ENCODE data around the gene DGKG. TPM values are rescaled to one million over a fixed set of nuclear protein-coding genes. Genes with fewer than 3 reads are reported as not detected.

Gene DGKG
- polyA plus RNA-seq, 1 of the 3 experiments (the other 2 are of a cell fraction), result 0.12 TPM

DNA sequence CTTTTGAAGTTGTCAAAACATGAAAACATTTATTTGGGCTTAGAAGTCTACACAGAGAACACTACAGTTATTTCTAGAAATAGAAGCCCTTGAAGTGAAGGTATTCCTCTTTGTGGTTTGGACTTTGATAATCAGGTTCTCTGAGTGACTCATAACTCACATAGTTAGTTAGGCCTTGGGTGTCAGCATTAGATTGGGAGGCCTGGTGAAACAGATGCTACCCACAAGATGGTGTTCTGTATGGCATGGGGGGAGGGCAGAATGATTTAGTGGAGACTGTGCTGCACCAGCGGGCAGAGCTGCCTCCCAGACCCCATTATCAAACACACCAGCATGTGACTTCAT, 144.2 kb downstream of the DGKG start:
- Histone ChIP-seq H3F3A (replicated peaks; ENCODE audit: insufficient read depth) (no peaks in the 10 kb centered on the region), H3K4me3 (ENCODE audit: low read depth in 2 of 2, low read length in 1 of 2) (no peak overlapping the region), H3K4me2 (no peak overlapping the region), H3K79me2 (ENCODE audit: insufficient read depth) (no peaks in the 10 kb centered on the region), H3K36me3 (replicated peaks in 1 of 2; ENCODE audit: control insufficient read depth in 1 of 2, insufficient read depth in 2 of 2, low read length in 1 of 2) (no peaks in the 10 kb centered on the region), H3K9me3 (no peaks in the 10 kb centered on the region), H3K4me1 (ENCODE audit: control insufficient read depth in 1 of 2, insufficient read depth in 2 of 2, low read depth in 1 of 2, low read length in 1 of 2) (peaks cover 0 to 4% of the 10 kb centered on the region in 2 experiments; a peak in 1 of 4 replicates), H3K9me2 (no peaks in the 10 kb centered on the region), H3K27me3 (ENCODE audit: insufficient read depth) (no peaks in the 10 kb centered on the region; the same call in 1 of the 2 replicates), H4K20me1 (ENCODE audit: insufficient read depth) (no peaks in the 10 kb centered on the region), H2AFZ (ENCODE audit: low read depth) (no peak overlapping the region), H3K9ac (no peak overlapping the region), H3K27ac (ENCODE audit: low read depth in 2 of 2, low read length in 1 of 2) (no peak overlapping the region)
- CTCF ChIA-PET, result interaction anchor here (0.7 to 0.9 kb wide), 2 partner anchors 379 to 557 kb away, joined by 3 to 4 read pairs; no protein-coding TSS in a partner anchor
- no peak for DNase-seq
- TF ChIP-seq, protein P1, sequence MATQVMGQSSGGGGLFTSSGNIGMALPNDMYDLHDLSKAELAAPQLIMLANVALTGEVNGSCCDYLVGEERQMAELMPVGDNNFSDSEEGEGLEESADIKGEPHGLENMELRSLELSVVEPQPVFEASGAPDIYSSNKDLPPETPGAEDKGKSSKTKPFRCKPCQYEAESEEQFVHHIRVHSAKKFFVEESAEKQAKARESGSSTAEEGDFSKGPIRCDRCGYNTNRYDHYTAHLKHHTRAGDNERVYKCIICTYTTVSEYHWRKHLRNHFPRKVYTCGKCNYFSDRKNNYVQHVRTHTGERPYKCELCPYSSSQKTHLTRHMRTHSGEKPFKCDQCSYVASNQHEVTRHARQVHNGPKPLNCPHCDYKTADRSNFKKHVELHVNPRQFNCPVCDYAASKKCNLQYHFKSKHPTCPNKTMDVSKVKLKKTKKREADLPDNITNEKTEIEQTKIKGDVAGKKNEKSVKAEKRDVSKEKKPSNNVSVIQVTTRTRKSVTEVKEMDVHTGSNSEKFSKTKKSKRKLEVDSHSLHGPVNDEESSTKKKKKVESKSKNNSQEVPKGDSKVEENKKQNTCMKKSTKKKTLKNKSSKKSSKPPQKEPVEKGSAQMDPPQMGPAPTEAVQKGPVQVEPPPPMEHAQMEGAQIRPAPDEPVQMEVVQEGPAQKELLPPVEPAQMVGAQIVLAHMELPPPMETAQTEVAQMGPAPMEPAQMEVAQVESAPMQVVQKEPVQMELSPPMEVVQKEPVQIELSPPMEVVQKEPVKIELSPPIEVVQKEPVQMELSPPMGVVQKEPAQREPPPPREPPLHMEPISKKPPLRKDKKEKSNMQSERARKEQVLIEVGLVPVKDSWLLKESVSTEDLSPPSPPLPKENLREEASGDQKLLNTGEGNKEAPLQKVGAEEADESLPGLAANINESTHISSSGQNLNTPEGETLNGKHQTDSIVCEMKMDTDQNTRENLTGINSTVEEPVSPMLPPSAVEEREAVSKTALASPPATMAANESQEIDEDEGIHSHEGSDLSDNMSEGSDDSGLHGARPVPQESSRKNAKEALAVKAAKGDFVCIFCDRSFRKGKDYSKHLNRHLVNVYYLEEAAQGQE (IDR thresholded peaks at IDR 0.05; ENCODE audit: low read depth, low read length), result no peak
- TF ChIP-seq, protein P2, sequence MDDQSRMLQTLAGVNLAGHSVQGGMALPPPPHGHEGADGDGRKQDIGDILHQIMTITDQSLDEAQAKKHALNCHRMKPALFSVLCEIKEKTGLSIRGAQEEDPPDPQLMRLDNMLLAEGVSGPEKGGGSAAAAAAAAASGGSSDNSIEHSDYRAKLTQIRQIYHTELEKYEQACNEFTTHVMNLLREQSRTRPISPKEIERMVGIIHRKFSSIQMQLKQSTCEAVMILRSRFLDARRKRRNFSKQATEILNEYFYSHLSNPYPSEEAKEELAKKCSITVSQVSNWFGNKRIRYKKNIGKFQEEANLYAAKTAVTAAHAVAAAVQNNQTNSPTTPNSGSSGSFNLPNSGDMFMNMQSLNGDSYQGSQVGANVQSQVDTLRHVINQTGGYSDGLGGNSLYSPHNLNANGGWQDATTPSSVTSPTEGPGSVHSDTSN (IDR thresholded peaks at IDR 0.05), result no peak
- TF ChIP-seq GATA2 (CRISPR knock-in tag; IDR thresholded peaks at IDR 0.05) (no peak), EP300 (IDR thresholded peaks at IDR 0.05; ENCODE audit: borderline replicate concordance in 1 of 2, low read depth in 1 of 2, low read length in 1 of 2) (no peak), YY1 (IDR thresholded peaks at IDR 0.05; ENCODE audit: low read depth) (no peak), RXRA (IDR thresholded peaks at IDR 0.05; ENCODE audit: borderline replicate concordance, low read depth) (no peak), NFIC (IDR thresholded peaks at IDR 0.05; ENCODE audit: borderline replicate concordance) (no peak), RAD21 (IDR thresholded peaks at IDR 0.05; ENCODE audit: low read length) (no peak), EZH2phosphoT487 (IDR thresholded peaks at IDR 0.05; ENCODE audit: borderline replicate concordance, low read depth) (no peak), NRF1 (IDR thresholded peaks at IDR 0.05; ENCODE audit: low read depth, low read length) (no peak), CHD2 (IDR thresholded peaks at IDR 0.05; ENCODE audit: low read length, partially characterized antibody) (no peak), MEF2A (IDR thresholded peaks at IDR 0.05; ENCODE audit: borderline replicate concordance, low read depth) (no peak), RCOR1 (IDR thresholded peaks at IDR 0.05; ENCODE audit: low read length) (no peak), MXI1 (IDR thresholded peaks at IDR 0.05; ENCODE audit: low read depth, low read length) (no peak), FOXM1 (IDR thresholded peaks at IDR 0.05; ENCODE audit: low read depth) (no peak)
- TF ChIP-seq, protein P3, sequence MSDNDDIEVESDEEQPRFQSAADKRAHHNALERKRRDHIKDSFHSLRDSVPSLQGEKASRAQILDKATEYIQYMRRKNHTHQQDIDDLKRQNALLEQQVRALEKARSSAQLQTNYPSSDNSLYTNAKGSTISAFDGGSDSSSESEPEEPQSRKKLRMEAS (IDR thresholded peaks at IDR 0.05; ENCODE audit: low read depth), result no peak
- POLR2A ChIA-PET, result no interaction called here
- WGBS (ENCODE audit: low lambda C conversion rate), result 86% methylated on average over 1 of the region's 1 CpG
